HG03575 (cell line): ENCODE data around the gene PTMA.
"Not testable (repeated sequence)": the region's sequence is repeated elsewhere in the genome, so short reads cannot be mapped to it uniquely, and the experiment has no call there.

ENCODE experiments used
- ATAC-seq: cut with Tn5 transposase; IDR thresholded peaks from one replicate; pipeline ENCODE4 v1.9.1; 2021; ENCODE audit not compliant: unreplicated experiment, insufficient number of reproducible peaks, low FRiP score; ENCODE audit errors: extremely low read depth

PTMA gene

GRCh38 chr2:231713406-231713729 is 5.0 kb downstream of the PTMA start:
- ATAC-seq = not testable (repeated sequence)

GRCh38 chr2:231713730-231714638 is 5.7 kb downstream of the PTMA start:
- ATAC-seq = no peak

GRCh38 chr2:231714639-231715498 is 6.5 kb downstream of the PTMA start:
- no peak for ATAC-seq

GRCh38 chr2:231715499-231715837 is 7.1 kb downstream of the PTMA start:
- no peak for ATAC-seq

GRCh38 chr2:231715988-231716616 is 7.8 kb downstream of the PTMA start:
- no peak for ATAC-seq

- no peak for ATAC-seq
Observed at GRCh38 chr2:231716666-231717280, 8.4 kb downstream of the PTMA start.

- no peak for ATAC-seq
Observed at GRCh38 chr2:231717281-231718171, 9.2 kb downstream of the PTMA start.

GRCh38 chr2:231718799-231719198 is 10.5 kb downstream of the PTMA start:
- no peak for ATAC-seq

GRCh38 chr2:231720292-231720986 is 12.1 kb downstream of the PTMA start:
- no peak for ATAC-seq

- ATAC-seq = no peak
Observed at GRCh38 chr2:231720987-231721966, 13.0 kb downstream of the PTMA start.

GRCh38 chr2:231722721-231723307 is 14.5 kb downstream of the PTMA start:
- ATAC-seq = no peak

GRCh38 chr2:231725476-231725875 is 17.2 kb downstream of the PTMA start:
- no peak for ATAC-seq

GRCh38 chr2:231726276-231726675 is 18.0 kb downstream of the PTMA start:
- ATAC-seq = no peak

GRCh38 chr2:231727621-231728020 is 19.3 kb downstream of the PTMA start:
- ATAC-seq = no peak

GRCh38 chr2:231732604-231733003 is 24.3 kb downstream of the PTMA start:
- no peak for ATAC-seq

- ATAC-seq = no peak
Observed at GRCh38 chr2:231737761-231738160, 29.4 kb downstream of the PTMA start.
